Frontal cortex (tissue), 4 donors: ENCODE results near the gene VGLL3. TPM values are rescaled to one million over a fixed set of nuclear protein-coding genes. Genes with fewer than 3 reads are reported as not detected.

Experiments used
- DNase-seq, 2 donors: peaks; one replicate each; pipeline ENCODE4 v3.0.0; 2012; ENCODE audit warnings: low spot score in 2 of 2
- FAIRE-seq: peaks from 2 replicates; lab custom pipeline; 2012; peaks lifted over from hg19 to GRCh38; lab: Jason Lieb, UNC
- total RNA-seq: library from RNA; depleted of rRNA; stranded (reverse); fragments of >200 nt; gene quantifications from one replicate; pipeline ENCODE4 v1.2.3, GENCODE V29; 2014
- donor health status: control.
- donor health status: control.
- donor health status: control.

Gene VGLL3
- total RNA-seq, 1 donor from 2014 or later: 1.2 TPM

DNA sequence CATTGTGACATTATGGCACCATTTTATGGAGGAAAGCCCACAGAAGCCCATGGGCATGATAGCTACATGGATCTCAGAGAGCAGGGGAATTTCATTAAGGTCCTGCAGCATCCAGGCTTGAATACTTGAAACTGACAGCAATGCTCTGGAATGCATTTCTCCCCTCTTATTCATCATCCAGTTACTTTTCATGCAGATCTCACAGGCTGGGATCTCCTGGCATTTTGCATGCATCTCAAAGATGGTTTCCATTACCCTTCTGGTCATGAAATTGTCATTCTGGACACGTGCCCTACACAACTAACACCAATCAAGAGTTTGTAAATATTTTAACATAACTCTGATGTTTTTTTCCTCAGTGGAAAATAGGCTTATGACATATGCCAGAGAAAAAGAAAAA, 32.4 kb downstream of the VGLL3 start:
- FAIRE-seq (no peak), DNase-seq (no peak)

DNA sequence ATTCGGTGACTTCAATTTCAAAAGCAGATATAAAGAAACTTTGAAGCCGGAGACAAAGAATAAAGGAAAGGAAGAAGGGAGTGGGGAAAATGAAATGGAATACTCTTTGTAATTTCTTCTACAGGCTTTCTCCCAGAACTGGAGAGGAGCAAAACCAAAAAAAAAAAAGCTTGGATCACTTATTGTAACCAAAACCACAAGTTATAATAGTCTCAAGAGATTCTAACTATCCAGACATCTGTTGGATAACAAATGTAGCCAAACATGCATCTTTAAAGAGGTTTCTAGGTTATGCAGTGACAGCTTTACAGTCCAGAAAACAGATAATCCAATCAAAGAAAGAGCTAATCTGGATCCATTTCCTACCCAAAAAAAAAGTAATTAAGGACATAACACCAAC, 36.2 kb downstream of the VGLL3 start:
- no peak for DNase-seq
- FAIRE-seq: no peak

DNA sequence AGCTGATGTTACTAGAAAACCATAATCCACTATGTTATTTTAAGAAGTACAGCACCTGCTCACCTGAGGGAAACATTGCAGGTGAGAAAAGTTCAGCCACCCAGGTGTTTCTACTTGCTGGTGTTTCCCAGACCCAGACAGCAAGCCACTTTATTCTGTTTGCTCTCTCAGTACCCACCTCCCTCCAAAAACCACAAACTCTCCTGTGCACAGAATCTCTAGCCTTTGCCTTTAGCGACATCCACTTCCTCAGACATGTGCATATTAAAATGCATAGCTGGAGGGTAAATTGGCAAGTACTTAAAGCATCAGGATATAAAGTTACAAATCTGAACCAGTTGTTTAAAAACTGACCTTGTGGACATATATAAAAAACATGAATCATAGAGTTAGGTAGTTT, 36.7 kb downstream of the VGLL3 start:
- FAIRE-seq: no peak
- DNase-seq: no peak

- no peak for FAIRE-seq
- no peak for DNase-seq
Observed at GRCh38 chr3:86951322-86951721, 39.6 kb downstream of the VGLL3 start.

- FAIRE-seq: no peak
- DNase-seq: no peak
Observed at GRCh38 chr3:86950717-86951116, 40.2 kb downstream of the VGLL3 start.

DNA sequence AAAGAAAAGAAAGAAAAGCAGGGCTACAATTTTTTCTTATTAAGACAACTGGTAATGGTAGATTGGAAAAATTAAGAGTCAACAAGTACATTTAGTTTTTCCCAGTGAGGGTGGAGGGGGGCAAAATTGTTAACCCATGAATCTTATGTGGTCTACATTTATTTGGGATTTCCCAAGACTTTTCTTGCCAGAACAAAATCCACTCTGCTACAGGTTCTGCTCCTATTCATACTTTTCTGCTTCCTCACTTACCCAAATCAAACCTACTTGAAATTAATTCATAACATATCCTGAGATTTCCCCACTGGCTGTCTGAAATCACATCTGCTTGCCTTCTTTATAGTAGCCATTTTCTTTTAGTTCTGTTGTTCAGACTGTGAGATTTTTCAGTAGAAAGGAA, 41.1 kb downstream of the VGLL3 start:
- no peak for FAIRE-seq
- no peak for DNase-seq

DNA sequence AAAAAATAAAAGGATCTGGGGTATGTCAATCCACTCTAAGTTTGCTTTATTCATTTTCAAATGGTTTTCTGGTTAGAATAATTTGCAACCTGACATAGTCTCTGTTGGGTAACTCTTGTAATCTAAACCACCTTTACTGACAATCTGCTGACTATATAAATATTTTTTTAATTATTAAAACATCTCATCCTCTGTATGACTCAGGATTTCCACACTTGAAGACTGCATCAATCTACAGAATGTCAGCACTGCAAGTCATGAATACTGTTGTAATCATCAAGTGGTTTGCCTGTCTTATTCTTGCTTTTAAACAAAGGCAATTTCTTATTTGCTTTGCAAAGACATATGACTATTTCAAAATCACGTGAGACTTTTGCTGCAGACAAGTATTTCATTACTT, 42.1 kb downstream of the VGLL3 start:
- FAIRE-seq (no peak), DNase-seq (no peak)

- FAIRE-seq (no peak), DNase-seq (no peak)
Observed at GRCh38 chr3:86942206-86942605, 48.7 kb downstream of the VGLL3 start.

- DNase-seq: no peak
Observed at GRCh38 chr3:86938416-86939105, 52.4 kb downstream of the VGLL3 start.

DNA sequence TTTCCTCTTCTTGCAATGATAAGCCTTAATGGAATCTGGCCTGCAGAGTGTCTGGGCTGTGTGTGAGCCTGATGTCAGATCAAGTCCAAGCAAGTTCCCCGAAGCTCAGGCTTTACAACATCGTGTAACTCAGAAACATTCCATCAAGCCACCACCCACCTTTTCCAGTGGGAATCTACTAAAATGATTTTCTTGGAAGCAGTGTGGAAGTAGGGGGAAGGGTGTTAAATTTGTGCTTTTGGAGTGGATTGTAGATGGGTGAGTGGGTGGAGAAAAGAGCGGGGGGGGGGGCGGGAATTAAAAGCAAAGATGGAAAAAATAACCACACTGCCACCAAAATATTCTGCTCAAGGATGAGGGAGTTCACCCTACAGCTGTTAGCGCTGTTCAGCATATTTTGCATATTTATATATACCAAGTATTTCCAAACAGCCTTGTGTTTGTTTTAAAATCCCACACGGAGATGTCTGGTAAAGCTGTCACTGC, 53.6 kb downstream of the VGLL3 start:
- FAIRE-seq (no peak), DNase-seq (no peak)

More at GRCh38 chr3:86938416-86939105, 52.4 kb downstream of the VGLL3 start:
- FAIRE-seq: no peak

GRCh38 chr3:86934851-86935250, 56.1 kb downstream of the VGLL3 start:
- FAIRE-seq (no peak), DNase-seq (no peak)

- no peak for DNase-seq
- FAIRE-seq: no peak
Observed at GRCh38 chr3:86930831-86931230, 60.1 kb downstream of the VGLL3 start.

DNA sequence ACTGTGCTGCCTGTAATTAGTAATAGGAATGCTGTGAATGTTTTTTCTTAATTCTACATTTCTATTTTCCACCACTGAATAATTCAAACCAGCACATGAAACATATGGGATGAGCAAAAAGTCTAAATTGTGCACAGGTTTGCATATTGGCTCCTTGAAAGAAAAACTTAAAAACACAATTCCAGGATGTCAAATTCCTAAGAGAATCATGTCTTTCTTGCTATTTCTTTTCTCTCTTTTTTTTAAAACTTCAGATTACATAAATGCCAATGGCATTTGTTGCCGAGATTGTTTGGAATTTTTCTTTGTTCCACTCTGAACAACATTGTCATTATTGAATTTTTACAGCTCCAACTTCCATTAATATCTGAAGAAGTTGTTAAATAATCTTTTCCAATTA, 60.8 kb downstream of the VGLL3 start:
- DNase-seq: no peak
- FAIRE-seq: no peak

- DNase-seq (no peak), FAIRE-seq (no peak)
Observed at GRCh38 chr3:86929046-86929445, 61.9 kb downstream of the VGLL3 start.

DNA sequence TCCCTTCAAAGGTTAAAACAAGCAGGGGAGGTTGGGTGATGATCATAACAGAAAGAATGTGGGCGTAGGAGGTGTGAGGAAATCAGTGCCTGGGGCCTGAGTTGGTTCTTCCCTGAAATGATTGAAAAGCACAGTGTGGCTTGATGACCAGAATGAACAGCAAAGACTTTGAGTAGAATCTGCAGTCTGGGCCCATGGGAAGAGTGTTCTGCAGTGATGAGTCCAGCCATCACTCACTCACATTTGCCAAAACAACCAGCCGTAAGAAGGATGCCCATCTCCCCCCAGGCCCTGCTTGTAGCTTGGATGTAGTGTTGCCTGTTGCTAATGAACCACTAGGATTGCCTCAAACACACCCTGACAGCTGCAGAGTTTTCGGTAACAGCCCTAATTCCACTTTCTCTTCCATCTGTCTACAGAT, 67.9 kb downstream of the VGLL3 start:
- DNase-seq: no peak

DNA sequence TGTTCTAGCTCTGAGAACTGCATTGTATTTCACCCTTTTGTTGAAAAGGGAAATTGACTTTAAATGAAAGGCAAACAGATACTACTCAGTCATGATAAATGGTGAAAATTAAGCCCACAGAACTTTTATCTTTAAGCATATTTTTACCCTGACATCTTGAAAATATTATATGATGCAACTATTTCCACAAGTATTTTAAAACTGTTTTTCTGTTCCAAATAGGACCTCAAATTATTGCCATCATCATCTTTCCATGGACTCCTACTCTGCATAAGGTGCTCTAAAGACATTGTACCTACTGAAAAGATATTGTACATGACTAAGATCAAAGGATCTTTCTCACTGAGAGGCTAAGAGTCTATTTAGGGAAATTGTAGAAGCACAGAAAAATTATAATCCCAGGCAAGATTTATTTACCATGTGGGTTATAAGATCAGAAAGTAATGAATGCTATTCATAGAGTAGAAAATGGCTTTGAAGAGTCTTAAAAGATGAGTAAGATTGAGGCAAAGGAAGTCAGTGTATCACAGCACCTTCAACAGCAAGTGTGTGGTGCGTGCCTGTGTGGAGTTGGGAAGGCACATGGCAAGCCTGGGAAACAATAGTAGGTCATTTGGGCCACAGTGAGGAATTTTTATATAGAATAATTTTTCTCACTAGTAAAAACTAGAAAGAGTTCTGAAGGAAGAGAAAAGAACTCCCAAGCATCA, 68.8 kb downstream of the VGLL3 start:
- no peak for FAIRE-seq
- DNase-seq: no peak

More for the DNA sequence above, 67.9 kb downstream of the VGLL3 start:
- FAIRE-seq: no peak

DNA sequence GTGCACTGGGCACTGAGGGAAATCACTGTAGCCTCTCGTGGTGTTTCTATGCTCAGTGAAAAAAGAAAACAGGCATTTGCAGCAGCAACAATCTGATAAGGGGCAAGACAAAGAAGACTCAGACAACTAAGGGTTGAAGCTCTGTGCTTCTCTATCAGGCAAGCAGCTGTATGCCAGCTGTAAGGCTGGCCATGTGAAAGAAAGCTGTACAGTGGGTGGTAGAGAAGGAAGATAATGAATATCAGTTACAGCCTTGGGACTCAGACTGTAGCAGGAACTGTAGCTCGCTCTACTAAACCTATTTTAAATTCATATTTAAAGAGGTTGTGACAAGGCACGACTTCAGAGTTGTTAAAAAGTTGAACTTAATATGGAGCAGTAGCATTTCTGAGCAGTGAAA, 76.3 kb downstream of the VGLL3 start:
- DNase-seq (no peak), FAIRE-seq (no peak)

DNA sequence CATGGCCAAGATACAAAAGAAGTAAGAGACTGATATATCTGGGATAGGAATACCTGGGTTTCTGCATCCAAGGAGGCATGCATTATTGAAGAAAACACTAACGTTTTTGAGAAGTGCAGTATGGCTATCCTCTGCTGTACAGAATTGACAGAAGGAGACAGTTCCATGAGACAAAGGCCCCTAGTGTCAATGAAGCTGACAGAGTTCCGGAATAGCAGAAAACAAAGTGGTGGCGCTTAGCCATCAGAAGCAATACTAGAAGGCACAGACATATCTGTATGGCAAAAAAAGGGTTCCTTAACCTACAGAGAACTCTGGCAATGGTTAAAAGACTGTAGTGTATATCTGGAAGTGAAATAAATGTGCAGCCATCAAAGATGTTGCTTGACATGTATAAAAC, 77.8 kb downstream of the VGLL3 start:
- no peak for FAIRE-seq
- DNase-seq: no peak

- DNase-seq (no peak), FAIRE-seq (no peak)
Observed at GRCh38 chr3:86895202-86895601, 95.7 kb downstream of the VGLL3 start.

- DNase-seq (no peak), FAIRE-seq (no peak)
Observed at GRCh38 chr3:86890741-86891396, 100.1 kb downstream of the VGLL3 start.
